MCF 10A (cell line): ENCODE results near the gene RPL13. TPM values are rescaled to one million over a fixed set of nuclear protein-coding genes. Genes with fewer than 3 reads are reported as not detected.

Experiments
- BruUV-seq: library from RNA; stranded (reverse); fragments of 400-500 nt; replicated peaks from 2 replicates; lab custom pipeline; 2021; lab: Mats Ljungman, UMichigan
- CTCF ChIA-PET: fragments of 300-600 bp; sonication (Branson Sonifier 250); formaldehyde crosslinking; extraction: SDS; loops from one replicate; lab custom pipeline; 2021; ENCODE audit warnings: antibody characterized with exemption, inconsistent platforms; lab: Yijun Ruan, JAX
- POLR2A ChIA-PET: fragments of 300-600, 350-650 bp; sonication (Branson Sonifier 250); formaldehyde crosslinking; extraction: SDS; loops from one replicate; lab custom pipeline; 2020; ENCODE audit warnings: antibody characterized with exemption, inconsistent platforms; lab: Yijun Ruan, JAX
- DNase-seq: peaks from one replicate; pipeline ENCODE4 v3.0.0-alpha.2; 2018; ENCODE audit not compliant: unreplicated experiment
- H3K27ac Mint-ChIP-seq: one replicate; pipeline ENCODE4 v1.8.0; 2022; ENCODE audit warnings: mild to moderate bottlenecking, low read depth, mixed read lengths; ENCODE audit not compliant: unreplicated experiment
- H3K27me3 Mint-ChIP-seq: one replicate; pipeline ENCODE4 v1.8.0; 2022; ENCODE audit warnings: mixed read lengths; ENCODE audit not compliant: insufficient read depth, unreplicated experiment
- H3K36me3 Mint-ChIP-seq: one replicate; pipeline ENCODE4 v1.8.0; 2022; ENCODE audit warnings: mild to moderate bottlenecking, moderate library complexity, mixed read lengths; ENCODE audit not compliant: insufficient read depth, unreplicated experiment
- H3K4me1 Mint-ChIP-seq: one replicate; pipeline ENCODE4 v1.8.0; 2022; ENCODE audit warnings: mixed read lengths; ENCODE audit not compliant: insufficient read depth, unreplicated experiment
- H3K4me3 Mint-ChIP-seq: one replicate; pipeline ENCODE4 v1.8.0; 2022; ENCODE audit warnings: mild to moderate bottlenecking, moderate library complexity, mixed read lengths; ENCODE audit not compliant: unreplicated experiment
- H3K9me3 Mint-ChIP-seq: one replicate; pipeline ENCODE4 v1.8.0; 2022; ENCODE audit warnings: mixed read lengths; ENCODE audit not compliant: unreplicated experiment
- intact Hi-C: fragments of 100-400 bp; cut with micrococcal nuclease; formaldehyde crosslinking; loops from 2 replicates; pipeline ENCODE4 v1.14.1; 2022
- total RNA-seq: library from RNA; stranded (reverse); gene quantifications from 2 replicates; pipeline ENCODE4 v1.2.3, GENCODE V29; 2022
- TF ChIP-seq, protein P1 (sequence below): fragments of 200-600 bp; IDR thresholded peaks from one replicate; pipeline ENCODE4 v1.8.0; 2022; ENCODE audit warnings: antibody characterized with exemption, mild to moderate bottlenecking; ENCODE audit not compliant: unreplicated experiment

RPL13 gene
- total RNA-seq, 1 experiment from 2014 or later, result 3,148 TPM

DNA sequence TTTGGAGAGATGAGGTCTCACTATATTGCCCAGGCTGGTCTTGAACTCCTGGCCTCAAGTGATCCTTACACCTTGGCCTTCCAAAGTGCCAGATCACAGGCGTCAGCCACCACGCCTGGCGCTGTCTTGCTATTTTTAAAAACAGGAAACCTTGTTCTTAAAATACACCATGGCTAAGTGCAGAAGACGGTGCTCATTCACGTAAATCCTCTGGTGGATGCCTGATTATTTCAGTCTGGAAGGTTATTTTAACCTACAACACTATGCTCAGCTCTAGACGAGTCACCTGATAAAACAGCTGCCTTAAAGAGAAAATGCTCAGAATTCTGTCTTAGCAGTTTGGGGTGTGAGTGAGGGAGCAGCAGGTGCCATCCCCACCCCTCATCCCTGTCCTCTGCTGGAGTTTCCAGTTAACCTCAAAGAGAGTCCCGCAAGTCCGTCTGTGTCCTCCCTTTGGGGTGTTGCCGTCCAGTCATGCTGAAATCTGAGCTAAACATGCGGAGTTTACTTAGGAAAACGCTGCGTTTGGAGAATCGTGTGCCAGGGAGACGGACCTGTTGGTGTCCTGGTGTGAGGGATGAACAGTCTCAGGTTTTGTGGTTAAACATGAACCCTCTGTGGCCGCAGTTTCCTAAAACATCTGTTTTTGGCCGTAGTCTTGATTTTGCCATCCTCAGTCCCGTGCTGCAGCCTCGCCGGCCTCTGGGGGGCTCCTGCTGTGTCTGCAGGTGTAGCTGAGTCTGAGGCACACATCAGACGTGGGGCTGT, 35.2 kb upstream of the RPL13 start:
- H3K27ac Mint-ChIP-seq, result no peak overlapping the region
- H3K9me3 Mint-ChIP-seq, result no peaks in the 10 kb centered on the region
- TF ChIP-seq, protein P1, sequence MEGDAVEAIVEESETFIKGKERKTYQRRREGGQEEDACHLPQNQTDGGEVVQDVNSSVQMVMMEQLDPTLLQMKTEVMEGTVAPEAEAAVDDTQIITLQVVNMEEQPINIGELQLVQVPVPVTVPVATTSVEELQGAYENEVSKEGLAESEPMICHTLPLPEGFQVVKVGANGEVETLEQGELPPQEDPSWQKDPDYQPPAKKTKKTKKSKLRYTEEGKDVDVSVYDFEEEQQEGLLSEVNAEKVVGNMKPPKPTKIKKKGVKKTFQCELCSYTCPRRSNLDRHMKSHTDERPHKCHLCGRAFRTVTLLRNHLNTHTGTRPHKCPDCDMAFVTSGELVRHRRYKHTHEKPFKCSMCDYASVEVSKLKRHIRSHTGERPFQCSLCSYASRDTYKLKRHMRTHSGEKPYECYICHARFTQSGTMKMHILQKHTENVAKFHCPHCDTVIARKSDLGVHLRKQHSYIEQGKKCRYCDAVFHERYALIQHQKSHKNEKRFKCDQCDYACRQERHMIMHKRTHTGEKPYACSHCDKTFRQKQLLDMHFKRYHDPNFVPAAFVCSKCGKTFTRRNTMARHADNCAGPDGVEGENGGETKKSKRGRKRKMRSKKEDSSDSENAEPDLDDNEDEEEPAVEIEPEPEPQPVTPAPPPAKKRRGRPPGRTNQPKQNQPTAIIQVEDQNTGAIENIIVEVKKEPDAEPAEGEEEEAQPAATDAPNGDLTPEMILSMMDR, result no peak
- ChIA-PET CTCF (interaction anchor here (0.5 to 0.7 kb wide), 2 partner anchors 116 to 193 kb away, joined by 3 read pairs; no protein-coding TSS in a partner anchor), POLR2A (interaction anchor here (0.6 to 0.9 kb wide), 3 partner anchors 17 to 450 kb away, joined by 3 read pairs; partner anchors contain the start of gene SPG7)
- H3K27me3 Mint-ChIP-seq, result no peaks in the 10 kb centered on the region
- no peak for DNase-seq
- H3K4me1 Mint-ChIP-seq, result no peaks in the 10 kb centered on the region
- H3K4me3 Mint-ChIP-seq, result no peak overlapping the region
- intact Hi-C loops, result no loop called here
- peaks cover 87% of the 10 kb centered on the region for H3K36me3 Mint-ChIP-seq
- BruUV-seq, result no TSS peak

DNA sequence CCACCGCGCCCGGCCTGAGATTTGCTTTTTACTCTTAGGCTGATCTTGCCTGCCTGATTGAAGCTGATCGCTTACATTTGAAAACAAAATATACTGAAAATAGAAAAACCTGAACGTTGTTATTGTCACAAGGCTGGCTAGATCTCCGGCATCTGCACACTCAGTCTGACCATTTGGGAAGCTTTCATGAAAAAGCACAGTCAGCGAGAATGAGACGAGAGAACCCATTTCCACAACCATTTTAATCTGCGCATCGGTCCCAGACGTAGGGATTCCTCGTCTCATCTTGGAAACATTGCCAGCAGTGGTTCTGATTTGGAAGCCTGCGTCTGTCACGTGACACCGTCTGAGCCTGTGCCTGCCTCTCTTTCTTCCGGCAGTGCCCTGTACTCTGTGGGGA, 31.4 kb upstream of the RPL13 start:
- H3K9me3 Mint-ChIP-seq, result no peaks in the 10 kb centered on the region
- H3K27me3 Mint-ChIP-seq, result no peaks in the 10 kb centered on the region
- BruUV-seq, result no TSS peak
- no peak overlapping the region for H3K4me3 Mint-ChIP-seq
- no peak overlapping the region for H3K27ac Mint-ChIP-seq
- TF ChIP-seq, protein P1, result no peak
- POLR2A ChIA-PET, result interaction anchor here (0.7 kb wide), 1 partner anchor 21 kb away, joined by 4 read pairs; the partner anchor contains the start of gene SPG7
- DNase-seq, result no peak
- H3K36me3 Mint-ChIP-seq, result peaks cover 92% of the 10 kb centered on the region
- H3K4me1 Mint-ChIP-seq, result no peaks in the 10 kb centered on the region
- intact Hi-C loops, result no loop called here
- CTCF ChIA-PET, result no interaction called here

DNA sequence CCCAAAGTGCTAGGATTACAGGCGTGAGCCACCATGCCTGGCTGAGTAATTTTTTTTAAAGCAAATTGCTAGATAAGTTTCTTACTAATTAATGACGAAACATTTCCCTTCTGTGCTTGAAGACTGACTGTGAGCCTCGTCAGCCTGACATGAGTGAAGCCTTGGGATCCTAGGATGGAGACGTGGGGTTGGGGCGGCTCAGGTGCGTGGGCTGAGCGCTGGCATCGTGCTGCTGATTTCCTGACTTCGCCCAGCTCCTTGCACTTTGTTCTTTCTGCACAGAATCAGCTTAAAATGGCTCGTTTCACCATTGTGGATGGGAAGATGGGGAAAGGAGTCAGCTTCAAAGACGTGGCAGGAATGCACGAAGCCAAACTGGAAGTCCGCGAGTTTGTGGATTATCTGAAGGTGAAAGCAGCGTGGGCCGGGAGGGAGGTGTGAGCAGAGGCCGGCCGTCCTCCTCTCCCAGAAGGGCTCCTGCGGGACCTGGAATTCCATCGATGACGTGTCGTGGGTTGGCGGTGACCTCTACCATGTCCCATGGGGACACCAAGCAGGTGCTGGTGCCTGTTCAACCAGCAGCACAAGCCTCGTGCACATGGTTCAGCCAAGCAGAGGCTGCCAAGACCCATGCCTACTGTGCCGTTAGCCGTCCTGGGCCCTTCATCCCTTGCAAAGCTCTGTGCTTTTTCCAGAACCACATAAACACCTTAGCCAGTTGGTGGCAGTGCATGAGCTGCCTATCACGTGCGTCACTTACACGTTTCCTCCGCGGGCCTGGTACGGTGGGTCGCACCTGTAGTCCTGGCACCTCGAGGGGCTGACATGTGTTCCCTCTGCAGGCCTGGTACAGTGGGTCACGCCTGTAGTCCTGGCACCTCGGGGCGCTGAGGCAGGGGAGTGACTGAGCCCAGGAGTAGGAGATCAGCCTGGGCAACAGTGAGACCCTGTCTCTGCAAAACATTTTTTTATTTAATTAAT, 29.8 kb upstream of the RPL13 start:
- Mint-ChIP-seq H3K27me3 (no peaks in the 10 kb centered on the region), H3K4me1 (no peaks in the 10 kb centered on the region), H3K9me3 (no peaks in the 10 kb centered on the region), H3K4me3 (no peak overlapping the region), H3K27ac (no peak overlapping the region), H3K36me3 (peaks cover 92% of the 10 kb centered on the region)
- CTCF ChIA-PET, result interaction anchor here (0.6 kb wide), 1 partner anchor 26 kb away, joined by 3 read pairs; no protein-coding TSS in a partner anchor
- TF ChIP-seq, protein P1, result no peak
- no TSS peak for BruUV-seq
- DNase-seq, result no peak
- POLR2A ChIA-PET, result interaction anchor here (0.7 kb wide), 2 partner anchors 222 to 1749 kb away, joined by 3 read pairs; no protein-coding TSS in a partner anchor
- intact Hi-C loops, result no loop called here
